Transverse colon (tissue), 4 donors: Measurements from ENCODE around the gene NKAIN2.

Source experiments
- POLR2A ChIP-seq: fragments of 450-650 bp; IDR thresholded peaks from one replicate; pipeline ENCODE4 v1.6.1; 2016; ENCODE audit warnings: antibody characterized with exemption, mild to moderate bottlenecking, moderate library complexity
- POLR2AphosphoS5 ChIP-seq, 3 donors: sonication (generic); formaldehyde crosslinking; IDR thresholded peaks; one replicate each; pipeline ENCODE4 v1.6.1; 2016; ENCODE audit warnings: antibody characterized with exemption in 3 of 3
- TF ChIP-seq, protein P1 (sequence below), 5 experiments: fragments of 200-600 bp in 3 of 5; fragments of 450-650 bp in 2 of 5; sonication (generic) in 3 of 5; IDR thresholded peaks; 1 replicate in 2 of 5; 2 replicates in 3 of 5; pipeline ENCODE4 v1.5.1; 2016 to 2017; ENCODE audit warnings: antibody characterized with exemption in 5 of 5, inconsistent platforms in 3 of 5, mild to moderate bottlenecking in 2 of 5, moderate library complexity in 1 of 5

- TF ChIP-seq, protein P1, sequence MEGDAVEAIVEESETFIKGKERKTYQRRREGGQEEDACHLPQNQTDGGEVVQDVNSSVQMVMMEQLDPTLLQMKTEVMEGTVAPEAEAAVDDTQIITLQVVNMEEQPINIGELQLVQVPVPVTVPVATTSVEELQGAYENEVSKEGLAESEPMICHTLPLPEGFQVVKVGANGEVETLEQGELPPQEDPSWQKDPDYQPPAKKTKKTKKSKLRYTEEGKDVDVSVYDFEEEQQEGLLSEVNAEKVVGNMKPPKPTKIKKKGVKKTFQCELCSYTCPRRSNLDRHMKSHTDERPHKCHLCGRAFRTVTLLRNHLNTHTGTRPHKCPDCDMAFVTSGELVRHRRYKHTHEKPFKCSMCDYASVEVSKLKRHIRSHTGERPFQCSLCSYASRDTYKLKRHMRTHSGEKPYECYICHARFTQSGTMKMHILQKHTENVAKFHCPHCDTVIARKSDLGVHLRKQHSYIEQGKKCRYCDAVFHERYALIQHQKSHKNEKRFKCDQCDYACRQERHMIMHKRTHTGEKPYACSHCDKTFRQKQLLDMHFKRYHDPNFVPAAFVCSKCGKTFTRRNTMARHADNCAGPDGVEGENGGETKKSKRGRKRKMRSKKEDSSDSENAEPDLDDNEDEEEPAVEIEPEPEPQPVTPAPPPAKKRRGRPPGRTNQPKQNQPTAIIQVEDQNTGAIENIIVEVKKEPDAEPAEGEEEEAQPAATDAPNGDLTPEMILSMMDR (IDR thresholded peaks at IDR 0.05), result no peak
- TF ChIP-seq POLR2A, result no peak
- TF ChIP-seq POLR2AphosphoS5 (IDR thresholded peaks at IDR 0.05), result no peak
These were observed 106.3 kb downstream of the NKAIN2 start for GRCh38 chr6:123909989-123910388.
